ENCODE data around the gene TAB2.

- TF ChIP-seq, protein P1, sequence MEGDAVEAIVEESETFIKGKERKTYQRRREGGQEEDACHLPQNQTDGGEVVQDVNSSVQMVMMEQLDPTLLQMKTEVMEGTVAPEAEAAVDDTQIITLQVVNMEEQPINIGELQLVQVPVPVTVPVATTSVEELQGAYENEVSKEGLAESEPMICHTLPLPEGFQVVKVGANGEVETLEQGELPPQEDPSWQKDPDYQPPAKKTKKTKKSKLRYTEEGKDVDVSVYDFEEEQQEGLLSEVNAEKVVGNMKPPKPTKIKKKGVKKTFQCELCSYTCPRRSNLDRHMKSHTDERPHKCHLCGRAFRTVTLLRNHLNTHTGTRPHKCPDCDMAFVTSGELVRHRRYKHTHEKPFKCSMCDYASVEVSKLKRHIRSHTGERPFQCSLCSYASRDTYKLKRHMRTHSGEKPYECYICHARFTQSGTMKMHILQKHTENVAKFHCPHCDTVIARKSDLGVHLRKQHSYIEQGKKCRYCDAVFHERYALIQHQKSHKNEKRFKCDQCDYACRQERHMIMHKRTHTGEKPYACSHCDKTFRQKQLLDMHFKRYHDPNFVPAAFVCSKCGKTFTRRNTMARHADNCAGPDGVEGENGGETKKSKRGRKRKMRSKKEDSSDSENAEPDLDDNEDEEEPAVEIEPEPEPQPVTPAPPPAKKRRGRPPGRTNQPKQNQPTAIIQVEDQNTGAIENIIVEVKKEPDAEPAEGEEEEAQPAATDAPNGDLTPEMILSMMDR (IDR thresholded peaks at IDR 0.05): no peak
- no peak for TF ChIP-seq POLR2AphosphoS5 (IDR thresholded peaks at IDR 0.05)
Observed at GRCh38 chr6:149331871-149332270, 14.4 kb downstream of the TAB2 start.
